HTR-8/SVneo (cell line): ENCODE data around the gene SOX30.

Experiments used
- DNase-seq: peaks from one replicate; pipeline ENCODE4 v3.0.0; 2011; ENCODE audit warnings: low spot score, mixed read lengths; ENCODE audit not compliant: insufficient read length
- FAIRE-seq: peaks from 2 replicates; lab custom pipeline; 2011; peaks lifted over from hg19 to GRCh38; lab: Jason Lieb, UNC

SOX30 gene

GRCh38 chr5:157581901-157582300, 70.3 kb downstream of the SOX30 start:
- FAIRE-seq (no peak), DNase-seq (no peak)

- DNase-seq = no peak
- no peak for FAIRE-seq
Observed at GRCh38 chr5:157578079-157578780, 74.0 kb downstream of the SOX30 start.

GRCh38 chr5:157576678-157577077, 75.6 kb downstream of the SOX30 start:
- DNase-seq (no peak), FAIRE-seq (no peak)
